ACHN (cell line): ENCODE results near the gene ERCC1.

ENCODE experiments used
- DNase-seq: peaks from one replicate; pipeline ENCODE4 v3.0.0-alpha.2; 2015
- in situ Hi-C: cut with HindIII; loops from 2 replicates; pipeline ENCODE4 v1.10.0; 2017; ENCODE audit warnings: low sequenced_read_pairs, low pct_ligation_motif_present, low pct_unique_long_range_greater_than_20kb

Gene ERCC1

GRCh38 chr19:45423589-45424190, at the start of gene ERCC1:
ERCC1 (minus strand) TSS chr19:45423917; CDS start chr19:45423374, 543 bp downstream.
- peak; percentile 93 for DNase-seq
- in situ Hi-C loops: no loop called here

GRCh38 chr19:45473367-45473681, 49.6 kb upstream of the ERCC1 start:
- no peak for DNase-seq
- in situ Hi-C loops: no loop called here

GRCh38 chr19:45472563-45473366, 49.0 kb upstream of the ERCC1 start:
- in situ Hi-C loops: no loop called here
- DNase-seq: no peak

- DNase-seq: no peak
- in situ Hi-C loops: no loop called here
Measured at GRCh38 chr19:45471931-45472562, 48.3 kb upstream of the ERCC1 start.

DNA sequence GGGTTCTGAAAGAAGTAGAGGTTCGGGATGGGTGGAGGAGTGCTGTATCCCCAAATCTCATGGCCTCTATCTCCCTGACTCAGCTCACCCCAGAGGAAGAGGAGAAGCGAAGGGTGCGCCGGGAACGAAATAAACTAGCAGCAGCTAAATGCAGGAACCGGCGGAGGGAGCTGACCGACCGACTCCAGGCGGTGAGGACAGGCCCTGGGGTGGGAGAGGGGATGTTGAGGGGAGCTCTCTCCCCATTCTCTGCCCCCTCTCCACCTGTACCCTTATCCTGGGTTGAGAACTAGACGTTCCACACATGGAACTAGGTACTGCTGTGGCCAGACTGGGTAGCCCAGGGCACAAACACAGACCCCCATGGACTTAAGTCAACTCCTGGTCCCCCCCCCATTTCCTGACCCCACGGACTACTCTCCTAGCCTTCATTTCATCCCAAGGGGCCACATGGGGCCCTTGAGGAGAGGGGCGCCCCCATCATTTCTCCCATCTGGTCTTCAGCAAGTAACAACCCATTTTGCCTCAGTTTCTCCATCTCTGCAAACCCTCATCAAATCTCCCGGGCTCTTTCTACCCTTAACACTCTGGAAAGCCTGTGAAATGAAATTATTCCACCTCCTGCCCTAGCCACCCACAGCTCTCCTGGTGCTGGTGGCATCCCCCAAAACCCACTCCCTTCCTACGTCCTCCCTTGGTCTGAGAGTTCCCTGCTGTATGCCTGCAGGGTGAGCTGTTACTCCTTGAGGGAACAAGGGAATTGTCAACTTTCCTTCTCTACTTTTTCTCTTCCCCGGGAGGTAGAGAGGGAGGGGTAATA, 47.6 kb upstream of the ERCC1 start:
- no peak for DNase-seq
- in situ Hi-C loops: no loop called here

DNA sequence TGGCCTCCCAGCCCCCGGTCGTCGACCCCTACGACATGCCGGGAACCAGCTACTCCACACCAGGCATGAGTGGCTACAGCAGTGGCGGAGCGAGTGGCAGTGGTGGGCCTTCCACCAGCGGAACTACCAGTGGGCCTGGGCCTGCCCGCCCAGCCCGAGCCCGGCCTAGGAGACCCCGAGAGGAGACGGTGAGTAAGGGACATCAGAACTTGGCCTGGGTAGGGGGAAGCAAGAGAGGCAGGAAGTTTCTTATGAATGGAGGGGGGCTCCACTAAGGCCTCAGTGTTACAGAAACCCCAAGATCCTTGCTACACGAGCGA, 47.0 kb upstream of the ERCC1 start:
- no peak for DNase-seq
- in situ Hi-C loops: no loop called here

DNA sequence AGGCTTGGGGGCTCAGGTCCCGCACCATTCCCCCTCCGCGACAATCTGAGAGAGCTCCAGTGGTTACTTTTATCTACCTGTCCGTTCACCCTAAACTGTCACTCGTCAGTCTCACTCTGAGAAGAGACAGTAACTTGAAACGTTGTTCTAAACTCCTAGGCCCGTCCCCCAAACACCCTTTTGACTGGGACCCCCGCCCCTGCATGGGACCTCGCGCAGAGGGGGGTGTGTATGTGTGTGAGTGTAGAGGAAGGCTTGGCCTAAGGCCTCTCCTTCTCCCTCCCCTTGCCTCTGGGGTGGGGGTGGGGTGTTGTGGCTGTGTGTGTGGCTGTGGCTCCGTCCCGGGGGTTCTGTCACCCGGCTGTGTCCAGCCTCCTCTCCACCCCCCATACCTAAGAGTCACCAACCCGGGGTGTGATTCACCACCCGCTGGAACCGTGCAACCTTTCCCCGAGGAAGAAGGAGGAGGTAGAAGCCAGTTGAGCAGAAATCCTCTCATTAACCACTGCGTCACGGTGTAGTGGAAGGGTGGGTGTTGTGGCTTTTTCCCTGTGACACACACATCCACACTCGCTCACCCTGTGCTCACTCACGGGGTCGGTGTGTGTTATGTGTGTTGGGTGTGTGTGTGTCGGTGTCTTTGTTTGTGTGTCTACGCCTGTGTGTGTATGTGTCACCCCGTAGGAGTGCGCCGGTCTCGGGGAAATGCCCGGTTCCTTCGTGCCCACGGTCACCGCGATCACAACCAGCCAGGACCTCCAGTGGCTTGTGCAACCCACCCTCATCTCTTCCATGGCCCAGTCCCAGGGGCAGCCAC, 46.4 kb upstream of the ERCC1 start:
- peak; percentile 83 for DNase-seq
- in situ Hi-C loops: no loop called here

DNA sequence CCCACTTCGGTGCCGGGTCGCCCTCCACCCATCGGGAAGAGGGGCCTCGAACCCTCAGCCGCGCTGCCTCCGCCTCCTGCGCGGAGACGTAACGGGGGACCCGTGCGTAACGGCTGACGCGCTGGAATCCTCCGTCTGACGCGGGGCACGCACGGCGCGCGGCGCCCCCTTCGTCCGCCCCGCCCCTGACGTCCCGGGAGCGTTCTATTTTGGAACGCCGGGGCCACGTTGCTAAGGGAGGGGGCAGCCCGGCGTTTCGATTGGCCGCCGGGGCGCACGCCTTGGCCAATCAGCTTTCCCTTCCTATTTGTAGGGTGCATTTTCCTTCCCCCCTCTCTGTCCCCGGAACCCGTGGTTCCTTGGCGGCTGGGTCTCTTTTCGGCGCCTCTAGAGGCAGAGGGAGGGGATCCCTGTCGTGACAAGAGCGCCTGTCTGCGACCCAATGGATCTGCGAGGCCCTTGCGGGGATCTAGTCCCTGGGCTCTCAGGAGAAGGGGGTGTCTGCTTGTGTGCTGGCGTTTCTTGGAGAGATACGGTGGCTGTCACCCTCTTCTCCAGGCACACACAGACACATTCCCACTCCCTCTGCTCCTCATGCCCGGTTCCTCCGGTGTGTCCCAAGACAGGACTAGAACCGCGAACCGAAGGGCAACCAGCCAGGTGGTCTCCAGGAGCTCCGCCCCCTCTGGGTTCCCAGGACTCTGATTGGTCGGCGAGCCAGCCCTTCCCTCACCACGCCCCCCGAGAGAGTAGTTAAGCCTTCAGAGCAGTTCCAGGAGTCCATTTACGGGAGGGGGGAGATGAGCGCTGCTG, 45.6 kb upstream of the ERCC1 start:
- DNase-seq: peak; percentile 89

DNA sequence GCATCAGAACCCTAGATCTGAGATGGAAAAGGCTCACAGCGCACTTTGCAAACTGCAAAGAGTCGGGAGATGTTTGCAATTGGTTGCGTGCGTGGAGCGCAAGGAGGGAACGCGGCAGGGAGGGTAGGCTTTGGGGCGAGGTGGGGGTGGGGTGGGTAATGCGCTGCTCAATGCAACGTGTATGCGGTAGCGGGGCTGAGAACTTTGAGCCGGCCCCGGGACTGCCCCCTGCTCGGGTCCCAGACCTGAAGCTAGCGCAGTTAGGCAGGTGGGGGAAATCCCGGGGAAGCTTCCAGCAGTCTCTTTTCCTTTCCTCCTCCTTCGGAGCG, 45.0 kb upstream of the ERCC1 start:
- DNase-seq: no peak
- in situ Hi-C loops: no loop called here

More for the DNA sequence above, 45.6 kb upstream of the ERCC1 start:
- in situ Hi-C loops: no loop called here

- in situ Hi-C loops: no loop called here
- no peak for DNase-seq
Measured at GRCh38 chr19:45468159-45468651, 44.5 kb upstream of the ERCC1 start.

- peak; percentile 91 for DNase-seq
- in situ Hi-C loops: no loop called here
Measured at GRCh38 chr19:45467456-45468158, 43.9 kb upstream of the ERCC1 start, which contains the start of gene FOSB. FOSB (plus strand) TSS chr19:45467996; CDS start chr19:45468587, 591 bp downstream.

DNA sequence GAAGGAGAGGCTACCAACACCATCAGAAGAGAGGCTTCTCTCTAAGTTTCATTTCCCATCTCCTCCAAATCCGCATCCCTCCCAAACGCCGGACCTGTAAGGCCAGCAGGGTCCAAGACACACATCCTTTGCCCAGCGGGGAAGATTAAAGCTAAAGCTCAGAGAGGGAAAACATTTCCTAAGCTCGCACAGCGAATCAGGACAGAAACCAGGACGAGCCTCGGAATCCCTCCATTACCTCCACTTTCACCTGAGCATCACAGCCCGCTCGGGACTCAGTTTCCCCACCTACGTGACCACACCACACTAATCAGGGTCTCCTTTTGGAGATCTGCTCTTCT, 43.4 kb upstream of the ERCC1 start:
- in situ Hi-C loops: no loop called here

DNA sequence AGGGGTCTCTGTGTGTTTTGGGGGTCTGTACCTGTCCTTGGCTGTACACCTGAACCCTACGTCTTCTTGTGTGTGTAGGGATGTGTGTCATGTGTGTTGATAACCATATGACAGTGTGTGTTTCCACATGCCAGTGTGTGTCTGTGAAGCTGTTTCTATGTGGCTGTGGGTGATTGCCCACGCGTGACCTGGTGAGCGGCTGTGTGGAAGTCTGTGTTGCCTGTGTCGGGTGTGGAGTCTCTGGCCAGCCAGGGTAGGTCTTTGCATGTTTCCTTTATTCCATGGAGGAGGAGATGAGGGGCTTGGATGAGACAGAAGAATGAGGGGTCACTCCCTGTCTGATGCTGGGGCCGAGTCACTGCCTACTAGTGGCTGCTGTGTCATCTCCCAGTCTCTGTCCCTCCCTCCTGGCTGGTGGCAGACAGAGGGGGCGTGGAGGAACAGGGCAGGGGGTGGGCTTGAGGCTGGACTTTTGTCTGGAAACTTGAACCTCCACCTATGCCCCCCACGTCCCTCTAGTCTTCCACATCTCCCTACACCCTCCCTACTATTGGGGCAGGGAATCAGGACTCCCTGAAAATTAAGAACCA, 41.2 kb upstream of the ERCC1 start:
- in situ Hi-C loops: no loop called here

More for the DNA sequence above, 43.4 kb upstream of the ERCC1 start:
- no peak for DNase-seq

DNA sequence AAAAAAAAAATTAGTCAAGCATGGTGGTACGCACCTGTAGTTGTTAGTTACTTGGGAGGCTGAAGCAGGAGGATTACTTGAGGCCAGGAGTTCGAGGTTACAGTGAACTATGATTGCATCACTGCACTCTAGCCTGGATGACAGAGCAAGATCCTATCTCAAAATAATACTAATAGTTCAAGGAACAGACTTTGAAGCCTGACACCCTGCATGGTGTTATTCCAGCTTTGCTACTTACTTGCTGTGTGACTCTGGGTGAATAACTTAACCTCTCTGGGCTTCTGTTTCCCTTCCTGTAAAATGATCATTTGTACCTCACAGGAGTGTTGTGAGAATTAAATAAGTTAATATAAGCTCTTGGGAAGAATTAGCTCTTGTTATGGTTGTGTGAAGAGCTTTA, 40.6 kb upstream of the ERCC1 start:
- in situ Hi-C loops: no loop called here
- DNase-seq: no peak

More for the DNA sequence above, 41.2 kb upstream of the ERCC1 start:
- DNase-seq: no peak

- DNase-seq: no peak
- in situ Hi-C loops: no loop called here
Measured at GRCh38 chr19:45463241-45463640, 39.5 kb upstream of the ERCC1 start.

DNA sequence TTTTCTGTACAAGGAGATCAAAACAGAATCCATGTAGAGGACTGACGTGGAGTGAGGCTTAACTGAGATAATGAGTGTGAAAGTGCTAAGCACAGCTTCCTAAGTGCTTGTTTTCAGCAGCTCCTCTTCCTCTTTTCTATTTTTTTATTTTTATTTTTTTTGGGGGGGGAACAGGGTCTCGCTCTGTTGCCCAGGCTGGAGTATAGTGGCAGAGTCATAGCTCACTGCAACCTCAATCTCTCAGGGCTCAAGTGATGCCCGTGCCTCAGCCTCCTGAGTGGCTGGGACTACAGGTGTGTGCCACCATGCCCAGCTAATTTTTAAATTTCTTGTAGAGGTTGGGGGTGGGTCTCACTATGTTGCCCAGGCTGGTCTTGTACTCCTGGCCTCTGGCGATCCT, 38.5 kb upstream of the ERCC1 start:
- DNase-seq: no peak
- in situ Hi-C loops: no loop called here
